GM19193 (cell line): ENCODE results near the gene CPED1.

Source experiments
- POLR2A ChIP-seq: IDR thresholded peaks from 4 replicates; pipeline ENCODE4 v1.6.1; 2011; ENCODE audit not compliant: insufficient read depth, insufficient read length; ENCODE audit errors: extremely low read depth

The CPED1 gene

DNA sequence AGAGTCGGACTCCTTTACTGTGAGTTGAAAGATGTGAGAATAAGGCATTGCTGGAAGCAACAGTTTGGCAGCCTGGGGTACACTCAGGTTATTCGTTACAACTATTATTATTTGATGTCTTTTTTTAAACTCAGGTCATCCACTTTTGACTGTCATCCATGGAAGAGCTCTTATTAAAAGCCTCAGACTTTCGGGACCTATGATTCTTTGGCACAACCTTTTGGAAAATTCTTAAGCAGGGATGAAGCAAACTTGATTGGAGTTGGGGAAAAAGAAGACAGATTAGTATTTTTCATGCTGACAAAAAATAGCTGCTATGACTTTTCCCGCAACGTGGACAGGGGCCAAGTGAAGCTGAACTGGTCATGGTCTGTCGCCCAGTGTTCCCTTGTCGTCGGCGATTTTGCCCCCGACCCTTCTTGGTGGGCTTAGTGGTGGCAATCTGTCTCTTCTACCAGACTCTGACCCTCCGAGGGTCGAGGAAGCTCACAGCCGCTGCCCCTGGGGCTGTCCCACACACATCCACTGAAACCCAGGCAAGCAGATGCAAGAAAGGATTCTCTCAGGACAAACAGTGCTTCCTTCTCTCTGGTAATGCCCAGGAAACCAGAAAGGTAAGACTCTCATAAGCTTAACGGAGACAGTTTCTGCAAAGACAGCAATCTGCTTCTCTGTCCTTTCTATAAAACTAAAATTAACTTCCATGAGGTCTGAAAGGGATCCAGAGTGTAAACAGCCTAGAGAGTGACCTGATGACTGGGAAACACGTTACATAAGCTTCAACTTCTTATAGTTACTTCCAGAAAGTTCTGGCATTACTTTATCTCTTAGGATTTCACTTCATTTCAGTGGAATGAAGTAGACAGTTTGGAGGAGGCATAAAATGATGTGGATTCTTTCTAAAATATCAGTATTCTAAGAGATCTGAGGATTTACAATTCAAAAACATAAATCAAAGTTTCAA lies 1.0 kb downstream of the CPED1 start:
- TF ChIP-seq POLR2A, result no peak

DNA sequence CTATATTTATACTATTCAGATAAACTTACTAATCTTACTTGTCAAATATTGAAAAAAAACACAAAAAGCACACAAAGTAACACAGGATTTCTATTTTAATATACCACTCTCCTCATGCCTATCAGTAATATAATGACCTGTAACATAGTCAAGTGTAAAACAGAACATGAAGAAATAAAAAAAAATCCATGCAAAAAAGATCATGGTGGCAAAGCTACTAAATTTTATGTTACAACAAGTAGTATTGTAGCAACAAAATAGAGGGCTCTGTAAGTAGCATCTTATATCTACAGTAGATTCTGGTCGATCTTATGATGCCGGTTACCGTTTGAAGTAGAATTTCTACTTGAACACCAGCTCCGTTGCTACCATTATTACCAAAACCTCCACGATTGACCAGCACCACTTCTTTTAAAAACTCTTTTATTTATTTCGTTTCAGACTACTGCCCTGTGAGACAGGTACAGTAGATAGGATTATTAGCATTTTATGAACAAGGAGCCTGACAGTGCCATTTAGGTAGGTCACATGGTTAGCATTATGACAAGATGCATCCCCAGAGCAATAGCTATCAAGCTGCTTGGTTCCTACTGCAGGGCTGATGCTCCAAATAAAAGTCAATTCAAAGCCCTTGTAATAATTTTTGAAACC lies 2.1 kb downstream of the CPED1 start:
- no peak for TF ChIP-seq POLR2A

DNA sequence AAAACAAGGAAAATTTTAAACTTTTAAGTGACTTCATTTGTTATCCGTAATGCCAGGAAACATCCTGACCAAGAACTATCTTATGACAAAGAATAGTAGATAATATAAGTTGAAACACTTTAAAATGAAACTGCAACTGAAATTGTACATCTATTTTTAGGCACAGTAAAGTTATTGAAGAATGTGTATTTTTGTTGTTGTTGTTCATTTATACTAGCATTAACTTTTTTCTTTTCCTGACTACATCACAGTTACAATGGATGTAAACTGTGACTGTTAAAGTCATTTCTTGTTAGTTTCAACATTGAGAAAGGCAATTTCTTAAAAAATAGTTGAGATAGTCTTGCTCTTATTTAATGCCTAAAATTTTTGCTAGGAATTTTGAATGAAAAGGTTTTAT lies 2.6 kb downstream of the CPED1 start:
- TF ChIP-seq POLR2A, result no peak

DNA sequence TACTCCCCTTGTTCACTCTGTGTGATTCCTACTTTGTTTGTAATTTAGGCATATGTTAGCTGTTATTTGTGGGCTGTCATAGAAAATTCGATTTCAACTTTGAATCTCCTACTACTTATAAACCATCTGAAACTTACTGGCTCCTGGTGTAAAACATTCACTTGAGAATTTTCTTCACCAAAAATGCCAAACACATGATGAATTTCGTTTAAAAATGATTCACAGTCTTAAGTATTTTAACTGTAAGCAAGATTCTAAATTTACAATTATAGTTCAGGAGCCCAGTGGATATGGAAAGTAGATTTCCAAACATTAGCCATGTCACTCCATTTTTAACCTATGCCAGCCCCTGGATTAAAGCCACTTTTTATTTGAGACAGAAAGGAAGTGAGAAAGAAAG lies 3.1 kb downstream of the CPED1 start:
- no peak for TF ChIP-seq POLR2A

DNA sequence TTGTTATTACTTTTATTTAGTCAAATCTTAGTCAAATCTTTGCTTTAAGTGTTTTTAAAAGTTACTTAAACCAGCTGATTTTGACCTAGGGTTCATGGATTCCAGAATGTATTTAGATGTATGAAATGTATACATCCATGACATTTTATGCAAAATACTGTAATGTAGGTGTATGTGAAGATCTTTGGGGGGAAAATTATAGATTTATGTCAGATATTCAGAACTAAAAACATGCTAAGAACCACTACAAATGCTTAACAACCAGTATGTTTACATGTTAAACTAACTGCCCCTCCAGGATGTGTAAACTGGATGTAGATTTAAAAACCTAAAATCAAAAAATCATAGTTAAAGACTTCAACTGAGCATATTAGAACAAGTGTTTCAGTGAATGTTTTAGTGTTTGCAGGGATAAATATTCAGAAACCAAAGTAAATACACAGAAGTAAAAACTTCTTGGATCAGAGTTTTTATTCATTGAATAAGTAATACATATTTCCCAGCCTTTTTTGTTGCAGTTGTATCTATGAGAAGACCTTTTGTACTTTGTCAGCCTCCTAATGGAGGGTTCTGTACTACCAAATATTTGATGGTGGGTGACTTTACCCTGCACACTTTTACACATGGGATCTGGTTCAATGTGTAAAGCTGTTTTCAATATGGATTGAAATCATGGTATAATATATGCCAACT lies 3.9 kb downstream of the CPED1 start:
- no peak for TF ChIP-seq POLR2A

DNA sequence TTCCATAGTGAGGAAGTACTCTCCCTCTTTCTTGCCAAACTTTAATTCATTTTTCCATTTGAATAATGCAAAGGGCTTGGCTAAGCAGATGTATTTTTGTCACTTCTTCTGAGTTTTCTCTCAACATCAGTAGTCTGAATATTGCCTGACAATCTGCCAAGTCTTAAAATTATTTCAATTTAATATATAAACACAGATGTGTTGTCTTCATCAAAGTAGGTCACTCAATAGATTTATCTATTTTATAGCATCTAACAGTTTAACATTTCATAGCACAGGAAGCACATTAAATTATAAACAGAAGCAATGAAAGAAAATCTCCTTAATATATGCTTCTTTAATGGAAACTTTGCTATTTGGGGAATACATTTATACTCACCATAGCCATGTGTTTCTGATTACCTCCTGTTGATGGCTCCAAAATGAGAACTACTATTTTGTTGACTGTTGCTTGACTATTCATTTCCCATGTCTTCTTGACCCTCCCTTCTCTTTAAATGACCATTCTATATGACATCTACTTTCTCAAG lies 4.5 kb downstream of the CPED1 start:
- TF ChIP-seq POLR2A, result no peak

DNA sequence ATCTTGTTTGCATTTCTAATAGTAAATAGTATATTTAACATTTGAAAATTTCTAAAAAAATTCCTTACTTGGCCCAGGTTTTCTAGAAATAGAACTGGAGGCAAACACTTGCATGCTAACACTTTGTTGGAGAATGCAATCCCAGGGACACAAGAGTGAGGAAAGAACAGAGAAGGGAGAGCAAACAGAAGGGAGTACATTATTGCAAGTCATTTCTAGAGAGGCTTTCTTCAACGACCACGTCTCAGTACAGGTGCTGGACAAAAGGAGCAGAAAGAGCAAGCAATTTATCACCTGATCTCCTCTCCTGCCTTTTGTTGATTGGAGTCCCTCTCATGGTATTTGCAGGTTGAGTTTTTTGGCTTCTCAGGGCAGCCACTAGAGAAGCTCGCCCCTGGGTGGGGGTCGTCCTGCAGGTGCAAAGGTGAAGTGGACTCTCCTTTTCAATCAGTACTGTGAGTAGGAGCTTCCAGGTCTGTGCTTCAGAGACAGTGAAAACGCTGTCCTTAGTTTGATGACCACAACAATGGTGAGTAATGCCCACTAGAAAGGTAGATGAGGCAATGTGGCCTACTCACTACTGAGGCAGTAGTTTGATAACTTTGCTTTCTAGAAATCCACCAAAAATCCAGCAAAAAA lies 5.2 kb downstream of the CPED1 start:
- TF ChIP-seq POLR2A, result no peak

DNA sequence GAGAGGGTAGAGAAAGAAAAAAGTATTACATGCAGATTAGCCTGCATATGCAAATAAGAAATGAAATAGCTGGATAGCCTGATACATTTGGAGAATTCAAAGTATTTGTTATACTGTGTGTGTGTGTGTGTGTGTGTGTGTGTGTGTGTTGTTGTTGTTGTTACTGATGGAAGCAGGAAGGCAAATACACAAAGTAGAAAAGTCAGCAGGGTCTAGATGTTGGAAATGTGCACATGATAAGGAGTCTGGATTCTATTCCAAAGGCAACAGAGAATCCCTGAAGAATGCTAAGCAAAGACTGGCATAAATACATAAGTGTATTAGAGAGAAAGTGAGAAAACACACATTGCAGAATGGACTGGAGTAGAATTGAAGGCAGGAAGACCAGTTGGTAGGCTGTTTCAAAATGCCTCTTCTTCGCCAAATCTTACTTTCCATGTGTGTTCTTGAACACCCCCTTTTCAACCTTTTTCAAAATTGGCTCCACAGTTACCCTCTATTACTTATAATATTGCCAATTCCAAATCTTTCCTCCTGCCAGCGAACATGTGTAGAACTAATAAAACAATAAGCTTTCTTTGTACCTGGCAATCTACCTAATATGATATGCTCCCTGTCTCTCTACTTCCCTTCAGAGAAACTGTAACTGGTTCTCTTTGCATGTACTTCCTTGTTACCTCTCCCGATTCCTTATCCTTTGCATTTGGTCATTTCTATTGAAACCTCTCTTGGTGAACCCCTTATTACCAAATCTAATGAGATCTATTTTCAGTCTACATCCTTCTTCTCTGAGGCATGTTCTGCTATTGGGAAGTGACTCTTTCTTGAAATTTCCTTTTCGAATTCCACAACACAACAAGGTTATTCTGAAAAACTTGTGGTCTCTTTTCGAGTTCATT lies 6.2 kb downstream of the CPED1 start:
- no peak for TF ChIP-seq POLR2A

DNA sequence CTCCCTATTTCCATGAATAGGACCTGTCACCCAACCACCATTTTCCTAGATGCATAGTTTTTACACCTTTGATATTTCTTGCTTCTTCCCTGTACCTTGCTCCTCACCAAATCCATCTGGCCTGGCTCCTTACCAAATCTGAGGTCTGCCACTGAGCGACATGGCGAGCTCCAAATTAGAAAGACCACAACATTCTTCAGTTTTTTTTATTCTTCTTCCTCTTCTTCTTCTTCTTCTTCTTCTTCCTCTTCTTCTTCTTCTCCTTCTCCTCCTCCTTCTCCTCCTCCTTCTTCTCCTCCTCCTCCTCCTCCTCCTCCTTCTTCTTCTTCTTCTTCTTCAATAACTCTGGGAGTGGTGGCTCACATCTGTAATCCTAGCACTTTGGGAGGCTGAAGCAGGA lies 7.1 kb downstream of the CPED1 start:
- no peak for TF ChIP-seq POLR2A

DNA sequence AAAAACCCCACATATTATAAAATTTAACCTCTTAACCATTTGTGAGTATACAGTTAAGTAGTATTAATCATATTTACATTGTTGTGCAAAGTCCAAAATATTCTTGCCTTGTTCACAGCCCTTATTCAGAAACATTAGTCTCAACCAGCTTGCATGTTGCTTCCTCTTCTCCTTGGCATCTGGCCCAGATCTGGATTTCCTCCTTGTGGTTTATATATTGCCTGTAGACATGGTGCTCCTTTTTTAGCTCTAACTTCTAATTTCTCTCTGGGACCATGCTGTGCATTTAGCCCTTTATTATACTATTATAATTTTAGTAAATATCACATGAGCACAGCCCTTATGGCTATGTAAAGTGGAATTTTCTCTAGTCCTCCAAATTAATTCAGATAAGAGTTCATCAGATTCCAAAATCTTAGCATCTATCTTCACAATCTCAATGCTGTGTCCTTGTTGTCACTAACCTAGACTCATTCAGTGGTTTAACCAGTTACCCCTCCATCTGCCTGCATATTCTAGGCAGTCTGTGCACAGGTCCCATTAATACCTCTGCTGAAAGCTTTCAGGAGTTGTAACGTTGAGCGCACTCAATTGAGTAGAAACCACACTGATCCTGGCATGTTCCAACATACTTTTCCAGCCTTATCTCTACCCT lies 7.9 kb downstream of the CPED1 start:
- no peak for TF ChIP-seq POLR2A

DNA sequence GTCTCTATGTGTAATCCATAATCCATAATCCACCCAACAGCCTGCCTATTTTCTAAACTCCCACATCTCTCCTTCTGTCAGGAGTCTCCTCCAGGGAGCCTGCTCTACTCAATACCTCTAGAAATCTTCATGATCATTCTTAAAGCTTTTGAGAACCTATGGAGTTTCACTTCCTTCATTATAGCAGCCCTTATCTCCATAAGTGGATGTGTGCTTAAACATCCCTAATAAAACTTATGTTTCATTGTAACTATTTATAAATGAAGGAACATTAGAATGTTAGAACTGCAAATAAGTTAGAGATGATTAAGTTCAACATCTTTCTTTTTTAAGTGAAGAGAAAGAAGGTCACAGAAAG lies 8.5 kb downstream of the CPED1 start:
- TF ChIP-seq POLR2A, result no peak

DNA sequence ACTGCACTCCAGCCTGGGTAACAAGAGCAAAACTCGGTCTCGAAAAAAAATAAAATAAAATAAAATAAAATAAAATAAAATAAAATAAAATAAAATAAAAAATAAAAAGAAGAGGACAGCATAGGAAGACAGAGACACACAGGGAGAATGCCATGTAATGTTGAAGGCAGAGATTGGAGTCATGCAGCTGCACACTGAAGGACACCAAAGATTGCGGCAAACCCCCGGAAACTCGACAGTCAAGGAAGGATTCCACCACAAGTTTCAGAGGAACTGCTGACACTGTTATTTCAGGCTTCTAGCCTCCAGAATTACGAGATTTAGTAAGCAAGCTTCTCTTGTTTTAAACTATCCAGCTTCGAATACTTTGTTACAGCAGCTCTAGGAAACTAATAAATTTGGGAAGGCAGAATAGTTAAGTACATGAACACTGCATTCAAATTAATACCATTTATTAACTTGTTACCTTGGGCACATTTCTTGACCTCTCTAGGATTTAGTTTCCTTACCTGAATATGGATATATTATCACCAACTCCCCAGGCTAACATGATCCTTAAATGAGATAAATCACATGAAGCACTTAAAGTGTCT lies 9.5 kb downstream of the CPED1 start:
- no peak for TF ChIP-seq POLR2A

DNA sequence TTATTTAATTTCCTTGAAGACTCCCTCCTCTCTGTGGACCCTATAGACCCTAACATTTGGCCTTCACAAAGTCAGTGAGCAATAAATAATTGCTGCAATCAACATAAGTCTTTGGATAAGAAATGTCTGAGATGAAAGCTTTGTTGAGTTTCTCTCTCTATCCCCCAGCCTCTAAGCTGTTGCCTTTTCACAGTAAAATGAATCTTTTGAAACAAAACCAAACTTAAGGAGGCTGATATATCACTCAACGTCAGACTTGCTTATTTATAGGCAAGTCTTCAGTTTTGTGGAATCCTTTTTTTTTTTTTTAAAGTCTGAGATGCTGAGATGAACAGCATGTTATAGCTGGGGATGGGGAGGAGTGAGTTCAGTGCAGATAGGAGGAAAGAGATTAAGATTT lies 10.0 kb downstream of the CPED1 start:
- no peak for TF ChIP-seq POLR2A

DNA sequence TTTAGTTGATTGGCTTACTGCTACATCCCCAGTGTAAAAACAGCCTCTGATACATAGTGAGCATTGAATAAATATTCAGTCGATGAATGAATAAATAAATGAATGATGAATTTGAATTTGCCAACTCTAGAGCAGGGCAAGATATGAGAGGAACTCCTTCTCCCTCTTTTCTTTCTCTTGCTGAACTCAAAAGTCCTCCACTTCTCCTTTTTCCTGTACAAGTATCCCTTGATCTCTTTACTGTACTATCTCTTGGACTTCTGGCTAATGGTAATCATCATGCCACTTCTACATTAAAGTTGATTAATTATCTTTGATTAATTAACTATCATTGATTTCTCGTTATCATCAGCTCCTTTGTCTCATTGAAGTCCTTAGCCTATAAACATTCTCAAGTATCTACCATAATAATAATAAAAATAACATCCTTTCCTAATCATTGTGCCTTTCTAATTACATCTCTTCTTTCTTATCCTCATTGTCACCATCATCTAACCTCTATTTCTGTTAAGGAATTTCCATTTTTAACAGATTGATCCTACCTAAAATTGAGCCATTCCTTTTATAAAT lies 10.6 kb downstream of the CPED1 start:
- TF ChIP-seq POLR2A, result no peak
